Measurements from ENCODE around the gene SCAMP5. TPM values are rescaled to one million over a fixed set of nuclear protein-coding genes. Genes with fewer than 3 reads are reported as not detected.

SCAMP5 gene
- 0.97 and 6.3 TPM in 2 replicates for total RNA-seq

DNA sequence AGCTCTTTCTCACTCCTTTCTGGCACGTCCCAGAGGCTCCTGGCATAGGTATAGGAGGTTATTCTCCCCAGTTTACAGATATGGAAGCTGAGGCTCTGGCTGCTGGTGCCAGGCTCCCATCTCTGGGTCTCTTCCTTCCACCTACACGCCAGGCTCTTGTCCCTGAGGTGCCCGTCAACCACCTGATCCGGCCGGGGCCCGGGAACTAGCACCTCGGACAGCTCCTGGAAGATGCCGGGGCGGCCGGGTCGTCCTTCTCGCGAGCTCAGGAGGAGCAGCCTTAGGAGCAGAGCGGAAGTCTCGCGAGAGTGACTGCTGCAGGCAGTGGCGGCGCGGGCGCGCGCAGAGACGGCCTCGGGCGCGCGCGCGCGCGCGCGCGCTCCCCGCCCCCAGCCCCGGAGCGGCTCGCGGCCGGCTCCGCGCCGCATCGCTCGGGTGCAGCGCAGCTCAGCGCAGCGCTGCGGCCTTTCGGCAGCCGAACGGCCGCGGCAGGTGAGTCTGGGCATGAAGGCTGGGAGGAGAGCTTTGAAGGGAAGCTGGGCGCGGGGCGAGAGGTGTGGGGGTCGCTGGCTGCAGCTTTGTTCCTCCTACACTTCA, at the start of gene SCAMP5:
SCAMP5 (plus strand) TSS at position 382 of the 597 bp plus-strand sequence. CDS start 16,277 bp downstream, outside the sequence.

GRCh38 chr15:74956648-74957475, 38.5 kb upstream of the SCAMP5 start, which contains the start of gene RPP25:
TSS of gene RPP25 (minus strand) at chr15:74956772. CDS start at chr15:74956583, 189 bp downstream.

DNA sequence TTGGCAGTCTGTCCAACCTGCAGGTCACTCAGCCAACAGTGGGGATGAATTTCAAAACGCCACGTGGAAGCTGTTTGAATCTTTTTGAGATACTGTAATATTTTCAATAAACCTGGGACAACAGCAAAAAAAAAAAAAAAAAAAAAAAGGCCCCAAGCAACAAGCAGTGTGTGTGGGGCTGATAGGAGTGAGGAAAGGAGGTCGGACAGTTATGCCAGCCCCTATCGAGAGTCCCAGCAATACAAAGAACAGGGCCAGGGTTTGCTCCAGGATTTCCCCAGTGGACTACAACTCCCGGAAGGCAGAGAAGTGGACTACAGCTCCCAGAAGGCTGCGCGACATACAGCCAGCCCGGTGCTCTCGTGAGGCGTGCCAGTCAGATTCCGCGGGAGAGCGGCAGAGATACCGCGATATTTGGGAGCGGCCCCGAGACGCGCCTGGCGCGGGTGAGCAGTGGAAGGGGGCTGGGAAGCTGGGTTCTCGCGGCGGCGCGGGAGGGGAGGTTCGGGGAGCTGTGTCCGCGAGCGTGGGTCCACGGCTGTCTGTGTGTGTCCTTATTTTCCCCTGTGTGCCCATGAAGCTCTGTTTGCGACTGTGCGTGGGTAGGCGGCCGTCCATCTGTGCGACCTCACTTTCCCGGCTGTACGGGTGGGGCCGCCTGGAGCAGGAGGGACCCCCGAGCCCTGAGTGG, 28.0 kb downstream of the SCAMP5 start, which contains the start of gene PPCDC:
PPCDC (plus strand) TSS at position 410 of the 691 bp plus-strand sequence. CDS start 4,729 bp downstream, outside the sequence.

Small RNA genes within 50 kb of the gene (small RNA-seq; reads per million reads assigned to genes)
- gene AC015720.1: not detected
- gene RF00019: not detected

Other genes with a start within 250 kb of the SCAMP5 start
- not detected in 2 replicates for gene CYP1A2, start 246.7 kb upstream of the SCAMP5 start, total RNA-seq
- 19.9 and 24.6 TPM in 2 replicates for gene CSK, start 213.5 kb upstream of the SCAMP5 start, total RNA-seq
- 0.11 TPM in 1 of 2 replicates, not detected in the other for gene LMAN1L, start 182.7 kb upstream of the SCAMP5 start, total RNA-seq
- gene CPLX3, start 168.9 kb upstream of the SCAMP5 start, total RNA-seq: not detected in 2 replicates
- gene ULK3, start 152.4 kb upstream of the SCAMP5 start, total RNA-seq: 16.9 and 18.3 TPM in 2 replicates
- gene SCAMP2, start 122.2 kb upstream of the SCAMP5 start, total RNA-seq: 29.3 and 34.6 TPM in 2 replicates
- 46.6 and 66.0 TPM in 2 replicates for gene MPI, start 105.5 kb upstream of the SCAMP5 start, total RNA-seq
- 31.8 and 37.8 TPM in 2 replicates for gene FAM219B, start 88.7 kb upstream of the SCAMP5 start, total RNA-seq
- gene COX5A, start 57.5 kb upstream of the SCAMP5 start, total RNA-seq: 46.5 and 57.9 TPM in 2 replicates
- 4.0 and 8.1 TPM in 2 replicates for gene RPP25, start 38.8 kb upstream of the SCAMP5 start, total RNA-seq
- gene PPCDC, start 28.0 kb downstream of the SCAMP5 start, total RNA-seq: 6.5 and 8.0 TPM in 2 replicates
- 6.1 and 6.6 TPM in 2 replicates for gene C15orf39, start 206.3 kb downstream of the SCAMP5 start, total RNA-seq